ENCODE results near the gene INPP1.

GRCh38 chr2:190409616-190410015 is 66.2 kb downstream of the INPP1 start:
- TF ChIP-seq, protein P1, sequence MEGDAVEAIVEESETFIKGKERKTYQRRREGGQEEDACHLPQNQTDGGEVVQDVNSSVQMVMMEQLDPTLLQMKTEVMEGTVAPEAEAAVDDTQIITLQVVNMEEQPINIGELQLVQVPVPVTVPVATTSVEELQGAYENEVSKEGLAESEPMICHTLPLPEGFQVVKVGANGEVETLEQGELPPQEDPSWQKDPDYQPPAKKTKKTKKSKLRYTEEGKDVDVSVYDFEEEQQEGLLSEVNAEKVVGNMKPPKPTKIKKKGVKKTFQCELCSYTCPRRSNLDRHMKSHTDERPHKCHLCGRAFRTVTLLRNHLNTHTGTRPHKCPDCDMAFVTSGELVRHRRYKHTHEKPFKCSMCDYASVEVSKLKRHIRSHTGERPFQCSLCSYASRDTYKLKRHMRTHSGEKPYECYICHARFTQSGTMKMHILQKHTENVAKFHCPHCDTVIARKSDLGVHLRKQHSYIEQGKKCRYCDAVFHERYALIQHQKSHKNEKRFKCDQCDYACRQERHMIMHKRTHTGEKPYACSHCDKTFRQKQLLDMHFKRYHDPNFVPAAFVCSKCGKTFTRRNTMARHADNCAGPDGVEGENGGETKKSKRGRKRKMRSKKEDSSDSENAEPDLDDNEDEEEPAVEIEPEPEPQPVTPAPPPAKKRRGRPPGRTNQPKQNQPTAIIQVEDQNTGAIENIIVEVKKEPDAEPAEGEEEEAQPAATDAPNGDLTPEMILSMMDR (conservative IDR thresholded peaks at IDR 0.05 in 1 of 2, IDR thresholded peaks at IDR 0.05 in 1 of 2; ENCODE audit: extremely low read depth in 1 of 2, insufficient read depth in 1 of 2, low read depth in 1 of 2, low read length in 2 of 2) = no peak
- TF ChIP-seq EZH2 (IDR thresholded peaks at IDR 0.05; ENCODE audit: borderline replicate concordance, low read length) = no peak

All from mammary epithelial cell (primary cell).